8988T (cell line): ENCODE data around the gene LRRC52.

Source experiments
- DNase-seq: peaks from one replicate; pipeline ENCODE4 v3.0.0; 2011

LRRC52 gene

GRCh38 chr1:165543532-165544438 is at the start of gene LRRC52:
Gene LRRC52, plus strand, starts transcription at chr1:165544000. Its CDS starts 297 bp downstream, at chr1:165544297.
- DNase-seq = no peak

GRCh38 chr1:165494949-165495857 is 48.6 kb upstream of the LRRC52 start:
- no peak for DNase-seq

GRCh38 chr1:165495858-165496205 is 48.0 kb upstream of the LRRC52 start:
- no peak for DNase-seq

- no peak for DNase-seq
Observed at GRCh38 chr1:165496501-165496900, 47.3 kb upstream of the LRRC52 start.

GRCh38 chr1:165497069-165498013 is 46.5 kb upstream of the LRRC52 start:
- no peak for DNase-seq

GRCh38 chr1:165501330-165501969 is 42.4 kb upstream of the LRRC52 start:
- DNase-seq = no peak

GRCh38 chr1:165501970-165502348 is 41.8 kb upstream of the LRRC52 start:
- no peak for DNase-seq

GRCh38 chr1:165507570-165507969 is 36.2 kb upstream of the LRRC52 start:
- DNase-seq = no peak

- DNase-seq = no peak
Observed at GRCh38 chr1:165508291-165508690, 35.5 kb upstream of the LRRC52 start.

- no peak for DNase-seq
Observed at GRCh38 chr1:165512816-165513215, 31.0 kb upstream of the LRRC52 start.

- no peak for DNase-seq
Observed at GRCh38 chr1:165516469-165516868, 27.3 kb upstream of the LRRC52 start.

- DNase-seq = no peak
Observed at GRCh38 chr1:165520646-165521045, 23.2 kb upstream of the LRRC52 start.

- DNase-seq = no peak
Observed at GRCh38 chr1:165524639-165525285, 19.0 kb upstream of the LRRC52 start.

- DNase-seq = no peak
Observed at GRCh38 chr1:165525708-165526107, 18.1 kb upstream of the LRRC52 start.

- no peak for DNase-seq
Observed at GRCh38 chr1:165527251-165528007, 16.4 kb upstream of the LRRC52 start.

- no peak for DNase-seq
Observed at GRCh38 chr1:165531021-165531420, 12.8 kb upstream of the LRRC52 start.

GRCh38 chr1:165532053-165532452 is 11.7 kb upstream of the LRRC52 start:
- no peak for DNase-seq

GRCh38 chr1:165533254-165533653 is 10.5 kb upstream of the LRRC52 start:
- no peak for DNase-seq

GRCh38 chr1:165536016-165536415 is 7.8 kb upstream of the LRRC52 start:
- DNase-seq = no peak

GRCh38 chr1:165537356-165538109 is 6.3 kb upstream of the LRRC52 start:
- no peak for DNase-seq
